ENCODE data around the gene GREM1.

The GREM1 gene

DNA sequence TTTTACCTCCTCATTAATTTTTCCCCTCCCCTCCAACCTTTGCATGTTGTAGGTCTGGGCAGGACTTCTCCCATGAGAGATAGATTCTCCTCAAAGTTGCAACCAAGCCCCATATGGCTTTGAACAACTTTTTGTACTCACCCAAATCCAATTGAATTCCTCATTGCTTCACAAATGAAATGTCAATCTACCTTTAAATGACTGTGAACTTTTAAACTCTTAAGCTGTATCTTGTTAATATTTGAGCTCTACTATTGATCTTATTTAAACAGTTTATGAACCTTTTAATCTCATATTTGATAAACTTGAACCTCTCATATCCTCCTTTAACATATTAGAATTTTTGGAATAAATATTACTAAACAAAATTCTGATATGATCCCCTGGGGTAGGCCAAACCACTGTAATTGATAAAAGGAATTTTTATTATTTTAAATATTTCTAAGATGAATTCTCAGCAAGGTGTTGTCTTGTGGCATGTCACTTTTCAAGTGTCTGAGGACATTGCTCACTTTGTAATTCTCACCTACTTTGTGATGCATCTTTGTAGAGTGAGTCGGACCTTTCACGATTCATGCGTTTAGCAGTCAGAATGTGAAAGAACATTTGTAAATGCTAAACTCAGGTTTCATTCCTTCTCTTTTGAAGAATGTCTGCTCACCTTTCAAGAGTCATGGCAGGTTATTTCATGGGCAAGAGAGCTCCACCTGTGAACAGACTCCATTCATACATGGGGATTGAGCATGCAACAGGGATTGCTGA is 23.4 kb upstream of the GREM1 start:
- DNase-seq (ENCODE audit: low read depth) = no peak

GRCh38 chr15:32698773-32699390 is 18.9 kb upstream of the GREM1 start:
- DNase-seq (ENCODE audit: low read depth) = no peak

GRCh38 chr15:32700501-32701150 is 17.2 kb upstream of the GREM1 start:
- DNase-seq (ENCODE audit: low read depth) = no peak

DNA sequence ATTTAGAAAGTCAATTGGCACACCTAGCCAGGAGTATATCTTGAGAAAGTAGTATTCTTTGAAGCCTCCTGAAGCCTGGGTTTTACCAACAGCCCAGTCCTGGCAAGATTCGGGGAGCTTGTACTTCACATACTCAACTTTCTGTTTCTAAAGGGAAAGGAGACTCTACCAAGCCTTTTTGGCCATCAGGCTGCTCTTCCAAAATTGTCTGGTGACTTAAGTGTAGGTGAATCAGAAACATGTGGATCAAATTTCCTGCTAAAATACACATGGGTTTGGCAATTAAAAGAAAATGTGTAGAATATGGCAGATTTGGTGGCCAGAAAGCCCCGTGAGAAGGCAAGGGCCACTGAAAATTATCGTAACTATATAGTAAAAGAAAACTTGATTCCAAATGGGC is 15.9 kb upstream of the GREM1 start:
- DNase-seq (ENCODE audit: low read depth) = no peak

GRCh38 chr15:32704395-32704981 is 13.3 kb upstream of the GREM1 start:
- DNase-seq (ENCODE audit: low read depth) = no peak

DNA sequence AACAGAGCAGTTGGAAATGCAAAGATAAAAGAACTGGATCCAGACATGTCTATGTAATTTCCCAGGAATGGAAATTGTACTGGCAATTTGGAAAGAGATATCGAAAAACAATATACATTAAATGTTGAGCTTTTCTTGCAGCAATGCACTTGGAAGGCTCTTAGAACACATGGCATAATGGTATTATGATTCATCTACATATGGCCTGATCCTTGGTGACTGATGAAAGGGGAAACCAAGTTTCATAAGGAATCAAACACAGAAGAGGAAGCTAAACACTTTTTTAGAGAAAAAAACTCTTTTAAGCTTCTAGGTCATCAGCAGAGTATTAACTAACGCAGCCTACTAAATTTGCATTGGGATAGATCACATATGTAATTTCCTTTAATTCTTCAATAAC is 12.4 kb upstream of the GREM1 start:
- DNase-seq (ENCODE audit: low read depth) = no peak

GRCh38 chr15:32706704-32707103 is 11.1 kb upstream of the GREM1 start:
- no peak for DNase-seq (ENCODE audit: low read depth)

GRCh38 chr15:32707436-32707835 is 10.4 kb upstream of the GREM1 start:
- no peak for DNase-seq (ENCODE audit: low read depth)

DNA sequence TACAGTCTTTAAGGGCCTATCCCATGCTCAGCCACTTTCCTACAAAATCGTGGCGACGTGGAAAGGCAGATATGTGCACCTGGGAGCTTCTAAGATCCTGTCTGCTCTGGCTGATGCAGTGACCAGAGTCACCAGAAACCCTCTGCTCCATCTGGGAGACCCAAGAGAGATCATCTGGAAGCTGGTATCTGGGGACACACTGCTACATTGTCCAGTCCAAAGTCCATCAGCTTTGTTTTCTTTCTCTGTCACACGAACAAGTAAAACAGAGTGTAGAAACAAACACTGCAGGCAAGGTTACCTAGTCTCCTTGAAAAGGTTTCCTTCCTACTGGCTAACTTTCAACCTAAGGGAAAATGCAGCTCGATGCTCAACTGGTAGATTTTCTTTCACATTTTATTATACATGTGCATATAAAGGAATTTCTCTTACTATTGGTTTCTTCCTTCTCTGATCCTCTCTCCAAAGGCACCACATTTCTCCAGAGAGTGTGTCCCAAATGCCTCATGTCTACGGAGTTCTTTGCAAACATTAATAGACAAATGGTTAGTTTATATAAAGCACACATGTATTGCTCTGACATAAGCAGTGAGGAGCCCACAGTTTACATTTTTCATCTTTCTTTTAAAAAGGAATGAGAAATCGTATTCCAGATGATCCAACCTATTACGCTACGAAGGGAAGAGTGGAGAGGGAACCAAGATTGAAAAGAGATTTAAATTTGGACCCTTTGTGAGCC is 8.3 kb upstream of the GREM1 start:
- no peak for DNase-seq (ENCODE audit: low read depth)

- no peak for DNase-seq (ENCODE audit: low read depth)
These were observed 2.5 kb upstream of the GREM1 start for GRCh38 chr15:32715276-32715675.

DNA sequence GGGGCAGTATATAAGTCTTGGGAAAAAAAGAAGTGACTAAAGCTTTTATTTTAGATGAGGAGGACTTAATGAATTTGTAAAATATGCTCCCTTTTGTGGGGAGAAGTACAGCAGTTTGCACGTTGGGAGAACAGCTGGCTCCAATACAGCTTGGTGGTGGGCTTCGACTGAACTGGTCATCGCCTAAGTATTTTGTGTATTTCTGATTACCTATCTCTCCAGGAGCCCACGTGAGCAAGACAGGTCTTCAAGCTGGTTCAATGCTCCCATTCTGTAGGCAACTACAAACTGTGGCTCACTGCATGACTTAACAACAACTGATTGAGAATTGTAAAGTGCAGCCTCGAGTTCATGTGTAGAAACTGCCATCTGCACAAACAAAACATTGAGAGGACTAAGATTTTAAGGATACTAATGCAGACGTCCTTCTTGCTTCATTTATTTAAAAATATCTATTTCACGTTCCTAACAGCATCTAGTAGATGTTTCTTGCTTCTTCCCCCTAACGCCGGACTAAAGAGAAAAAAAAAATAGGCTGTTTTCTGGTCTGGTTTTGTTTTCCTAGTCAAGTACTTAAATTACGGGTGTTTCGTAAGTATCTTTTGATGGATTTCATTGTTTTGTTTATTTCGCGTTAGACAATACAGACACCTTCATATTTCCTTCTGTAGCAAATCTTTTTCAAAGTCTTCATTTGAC is 1.4 kb upstream of the GREM1 start:
- no peak for DNase-seq (ENCODE audit: low read depth)

GRCh38 chr15:32716915-32717425 is 834 bp upstream of the GREM1 start:
- no peak for DNase-seq (ENCODE audit: low read depth)

- no peak for DNase-seq (ENCODE audit: low read depth)
These were observed 520 bp downstream of the GREM1 start for GRCh38 chr15:32718227-32718820.

DNA sequence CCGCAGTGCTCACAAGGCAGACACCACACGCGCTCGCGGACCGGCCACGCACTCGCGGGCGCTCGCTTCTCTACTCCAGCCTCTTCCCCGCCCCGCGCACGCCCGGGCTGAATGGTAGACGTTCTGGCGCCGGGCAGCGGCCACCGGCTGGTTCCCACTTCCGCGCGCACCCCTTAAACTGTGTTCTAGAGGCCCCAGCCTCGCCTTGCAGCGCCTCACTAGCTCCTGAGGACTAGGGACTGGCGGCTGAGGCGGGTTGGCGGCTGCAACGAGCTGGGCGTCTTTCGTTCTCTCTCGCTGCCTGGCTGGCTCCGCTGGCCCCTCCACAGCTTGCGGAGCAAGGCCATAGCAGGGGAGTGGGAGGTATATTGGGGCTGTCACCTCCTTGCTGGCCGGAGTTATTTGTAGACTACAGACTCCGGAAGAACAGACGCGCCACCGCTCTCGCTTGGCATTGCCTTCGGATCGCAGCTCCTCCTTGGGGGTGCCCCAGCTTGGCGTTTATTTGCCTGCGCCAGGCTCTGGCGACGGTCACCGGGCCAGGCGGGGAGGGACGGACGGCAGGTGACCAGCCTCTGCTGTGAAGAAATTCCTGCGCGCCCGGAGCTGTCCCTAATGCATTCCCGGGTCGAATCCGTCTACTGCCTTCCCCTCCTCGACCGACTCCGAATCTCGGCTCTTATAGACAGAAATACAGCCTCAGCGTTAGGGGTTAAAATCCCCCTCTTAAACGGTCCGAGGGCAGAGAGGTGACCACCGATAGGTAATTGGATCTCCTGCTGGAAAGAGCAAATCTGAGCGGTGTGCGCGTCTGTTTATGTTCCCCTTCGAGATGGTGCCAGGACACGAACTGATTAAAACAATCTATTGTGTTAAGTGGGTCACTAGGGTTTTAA is 1.3 kb downstream of the GREM1 start:
- DNase-seq (ENCODE audit: low read depth) = no peak

DNA sequence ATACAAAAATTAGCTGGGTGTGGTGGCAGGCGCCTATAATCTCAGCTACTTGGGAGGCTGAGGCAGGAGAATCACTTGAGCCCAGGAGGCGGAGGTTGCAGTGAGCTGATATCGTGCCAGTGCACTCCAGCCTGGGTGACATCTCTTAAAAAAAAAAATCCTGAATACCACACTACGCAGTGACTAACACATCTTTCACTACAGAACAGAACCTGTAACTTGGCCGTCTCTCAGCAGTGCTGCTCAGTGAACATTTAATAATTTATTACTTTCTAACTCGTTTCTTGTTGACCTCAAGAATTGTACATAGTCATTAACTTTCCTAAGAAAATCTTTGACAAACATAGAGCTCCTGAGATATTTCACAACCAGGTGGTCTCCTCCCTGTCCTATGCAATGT is 3.8 kb downstream of the GREM1 start:
- DNase-seq (ENCODE audit: low read depth) = no peak

- DNase-seq (ENCODE audit: low read depth) = no peak
These were observed 4.3 kb downstream of the GREM1 start for GRCh38 chr15:32722136-32722535.

GRCh38 chr15:32723171-32723948 is 5.6 kb downstream of the GREM1 start:
- no peak for DNase-seq (ENCODE audit: low read depth)

- no peak for DNase-seq (ENCODE audit: low read depth)
These were observed 12.0 kb downstream of the GREM1 start for GRCh38 chr15:32729700-32730395.

Measured in activated T-cell treated with anti-CD3 and anti-CD28 coated beads for 24 hours (primary cell).